Activated CD8-positive, alpha-beta memory T cell treated with anti-CD3 and anti-CD28 coated beads, Interleukin-2, amount 50 U/mL, for 48 hours (primary cell): ENCODE results near the gene PRRT4.

Experiments
- DNase-seq: peaks from one replicate; pipeline ENCODE4 v3.0.0-alpha.2; 2020

The PRRT4 gene

GRCh38 chr7:128343554-128344430 is 17.7 kb downstream of the PRRT4 start, which contains the start of gene RBM28:
TSS of gene RBM28 (minus strand) at chr7:128343908. CDS start at chr7:128343793, 115 bp downstream.
- peak; percentile 88 for DNase-seq

GRCh38 chr7:128341733-128342132 is 19.8 kb downstream of the PRRT4 start:
- no peak for DNase-seq

GRCh38 chr7:128335730-128336129 is 25.8 kb downstream of the PRRT4 start:
- DNase-seq, result no peak

GRCh38 chr7:128324368-128324680 is 37.2 kb downstream of the PRRT4 start:
- DNase-seq, result no peak

GRCh38 chr7:128323459-128324367 is 37.8 kb downstream of the PRRT4 start:
- no peak for DNase-seq

GRCh38 chr7:128323040-128323439 is 38.5 kb downstream of the PRRT4 start:
- DNase-seq, result no peak

- DNase-seq, result no peak
Observed at GRCh38 chr7:128322040-128322643, 39.3 kb downstream of the PRRT4 start.

GRCh38 chr7:128321044-128321422 is 40.5 kb downstream of the PRRT4 start:
- no peak for DNase-seq

- DNase-seq, result no peak
Observed at GRCh38 chr7:128318691-128319090, 42.8 kb downstream of the PRRT4 start.

GRCh38 chr7:128311013-128311412 is 50.5 kb downstream of the PRRT4 start:
- no peak for DNase-seq

- DNase-seq, result no peak
Observed at GRCh38 chr7:128310499-128310898, 51.0 kb downstream of the PRRT4 start.

- no peak for DNase-seq
Observed at GRCh38 chr7:128309976-128310375, 51.5 kb downstream of the PRRT4 start.

GRCh38 chr7:128309124-128309523 is 52.4 kb downstream of the PRRT4 start:
- no peak for DNase-seq

- no peak for DNase-seq
Observed at GRCh38 chr7:128307061-128307460, 54.4 kb downstream of the PRRT4 start.

GRCh38 chr7:128304212-128304611 is 57.3 kb downstream of the PRRT4 start:
- no peak for DNase-seq

GRCh38 chr7:128303643-128304042 is 57.8 kb downstream of the PRRT4 start:
- DNase-seq, result no peak

GRCh38 chr7:128303133-128303532 is 58.4 kb downstream of the PRRT4 start:
- no peak for DNase-seq

GRCh38 chr7:128302139-128302538 is 59.4 kb downstream of the PRRT4 start:
- no peak for DNase-seq
